HEK293 (cell line): ENCODE measurements around the gene SCIN.

Experiments
- IKZF3 ChIP-seq: fragments of 450-650 bp; IDR thresholded peaks from 2 replicates; pipeline ENCODE4 v1.5.0; 2018; ENCODE audit warnings: missing biosample characterization, mild to moderate bottlenecking, missing genetic modification characterization, moderate library complexity
- KLF1 ChIP-seq: fragments of 450-650 bp; formaldehyde crosslinking; IDR thresholded peaks from 2 replicates; pipeline ENCODE4 v1.5.1; 2016; ENCODE audit warnings: missing biosample characterization, missing genetic modification characterization
- KLF7 ChIP-seq: fragments of 450-650 bp; formaldehyde crosslinking; IDR thresholded peaks from 2 replicates; pipeline ENCODE4 v1.5.1; 2016; ENCODE audit warnings: missing biosample characterization, missing genetic modification characterization, borderline replicate concordance
- KLF8 ChIP-seq: fragments of 450-650 bp; formaldehyde crosslinking; IDR thresholded peaks from 2 replicates; pipeline ENCODE4 v1.5.1; 2016; ENCODE audit warnings: missing biosample characterization, missing genetic modification characterization
- OSR2 ChIP-seq: fragments of 450-650 bp; formaldehyde crosslinking; IDR thresholded peaks from 2 replicates; pipeline ENCODE4 v1.5.1; 2016; ENCODE audit warnings: missing biosample characterization, missing genetic modification characterization
- SETDB1 ChIP-seq: IDR thresholded peaks from one replicate; pipeline ENCODE4 v1.6.1; 2017; ENCODE audit warnings: mild to moderate bottlenecking, low read length, moderate library complexity, mixed read lengths; ENCODE audit not compliant: insufficient read length
- TCF7L2 ChIP-seq: IDR thresholded peaks from 2 replicates; pipeline ENCODE4 v1.6.1; 2011; ENCODE audit warnings: low read depth, mild to moderate bottlenecking, inconsistent platforms, low read length, moderate library complexity, borderline replicate concordance
- TRIM28 ChIP-seq: IDR thresholded peaks from 2 replicates; pipeline ENCODE4 v1.6.1; 2011; ENCODE audit warnings: low read length, control low read depth, borderline replicate concordance
- ZBTB17 ChIP-seq: fragments of 450-650 bp; formaldehyde crosslinking; IDR thresholded peaks from 2 replicates; pipeline ENCODE4 v1.5.1; 2016; ENCODE audit warnings: missing biosample characterization, missing genetic modification characterization
- ZBTB20 ChIP-seq: fragments of 450-650 bp; formaldehyde crosslinking; IDR thresholded peaks from 2 replicates; pipeline ENCODE4 v1.5.1; 2016; ENCODE audit warnings: missing biosample characterization, missing genetic modification characterization
- ZBTB21 ChIP-seq: fragments of 450-650 bp; formaldehyde crosslinking; IDR thresholded peaks from 2 replicates; pipeline ENCODE4 v1.5.1; 2017; ENCODE audit warnings: missing biosample characterization, missing genetic modification characterization
- ZNF138 ChIP-seq: fragments of 450-650 bp; formaldehyde crosslinking; IDR thresholded peaks from 2 replicates; pipeline ENCODE4 v1.5.1; 2016; ENCODE audit warnings: missing biosample characterization, missing genetic modification characterization, borderline replicate concordance
- ZNF214 ChIP-seq: fragments of 450-650 bp; formaldehyde crosslinking; IDR thresholded peaks from 2 replicates; pipeline ENCODE4 v1.5.1; 2017; ENCODE audit warnings: missing biosample characterization, mild to moderate bottlenecking, missing genetic modification characterization, borderline replicate concordance
- ZNF223 ChIP-seq: fragments of 450-650 bp; formaldehyde crosslinking; IDR thresholded peaks from 2 replicates; pipeline ENCODE4 v1.5.1; 2016; ENCODE audit warnings: missing biosample characterization, missing genetic modification characterization
- ZNF24 ChIP-seq: fragments of 450-650 bp; formaldehyde crosslinking; IDR thresholded peaks from 2 replicates; pipeline ENCODE4 v1.5.1; 2016; ENCODE audit warnings: missing biosample characterization, missing genetic modification characterization
- ZNF366 ChIP-seq: fragments of 450-650 bp; formaldehyde crosslinking; conservative IDR thresholded peaks from 2 replicates; pipeline ENCODE4 v1.5.1; 2016; ENCODE audit warnings: missing biosample characterization, missing genetic modification characterization
- ZNF423 ChIP-seq: fragments of 450-650 bp; formaldehyde crosslinking; IDR thresholded peaks from 2 replicates; pipeline ENCODE4 v1.5.1; 2016; ENCODE audit warnings: missing biosample characterization, missing genetic modification characterization
- ZNF473 ChIP-seq: fragments of 450-650 bp; formaldehyde crosslinking; IDR thresholded peaks from 2 replicates; pipeline ENCODE4 v1.5.1; 2017; ENCODE audit warnings: missing biosample characterization, missing genetic modification characterization
- ZNF48 ChIP-seq: fragments of 450-650 bp; formaldehyde crosslinking; IDR thresholded peaks from 2 replicates; pipeline ENCODE4 v1.5.1; 2016; ENCODE audit warnings: missing biosample characterization, missing genetic modification characterization
- ZNF529 ChIP-seq: fragments of 450-650 bp; formaldehyde crosslinking; IDR thresholded peaks from 2 replicates; pipeline ENCODE4 v1.5.1; 2017; ENCODE audit warnings: missing genetic modification characterization, missing biosample characterization; ENCODE audit not compliant: insufficient replicate concordance
- ZNF558 ChIP-seq: fragments of 450-650 bp; formaldehyde crosslinking; IDR thresholded peaks from 2 replicates; pipeline ENCODE4 v1.5.1; 2016; ENCODE audit warnings: missing biosample characterization, missing genetic modification characterization
- ZNF571 ChIP-seq: fragments of 450-650 bp; formaldehyde crosslinking; IDR thresholded peaks from 2 replicates; pipeline ENCODE4 v1.5.0; 2017; ENCODE audit warnings: missing biosample characterization, missing genetic modification characterization
- ZNF623 ChIP-seq: fragments of 450-650 bp; formaldehyde crosslinking; IDR thresholded peaks from 2 replicates; pipeline ENCODE4 v1.5.1; 2016; ENCODE audit warnings: missing biosample characterization, missing genetic modification characterization
- ZNF629 ChIP-seq: fragments of 450-650 bp; formaldehyde crosslinking; IDR thresholded peaks from 2 replicates; pipeline ENCODE4 v1.5.1; 2017; ENCODE audit warnings: missing biosample characterization, missing genetic modification characterization
- ZNF670 ChIP-seq: fragments of 450-650 bp; formaldehyde crosslinking; IDR thresholded peaks from 2 replicates; pipeline ENCODE4 v1.5.1; 2016; ENCODE audit warnings: missing biosample characterization, missing genetic modification characterization, low read depth
- ZNF747 ChIP-seq: fragments of 450-650 bp; formaldehyde crosslinking; IDR thresholded peaks from 2 replicates; pipeline ENCODE4 v1.5.1; 2016; ENCODE audit warnings: missing biosample characterization, missing genetic modification characterization
- ZNF76 ChIP-seq: fragments of 450-650 bp; formaldehyde crosslinking; IDR thresholded peaks from 2 replicates; pipeline ENCODE4; 2016; ENCODE audit warnings: low read depth, missing biosample characterization, missing genetic modification characterization, borderline replicate concordance
- ZNF792 ChIP-seq: fragments of 450-650 bp; formaldehyde crosslinking; IDR thresholded peaks from 2 replicates; pipeline ENCODE4 v1.5.1; 2016; ENCODE audit warnings: missing biosample characterization, missing genetic modification characterization
- TF ChIP-seq, protein P1 (sequence below): fragments of 450-650 bp; formaldehyde crosslinking; IDR thresholded peaks from 2 replicates; pipeline ENCODE4; 2016; ENCODE audit warnings: missing biosample characterization, missing genetic modification characterization
- TF ChIP-seq, protein P2 (sequence below): fragments of 450-650 bp; formaldehyde crosslinking; IDR thresholded peaks from 2 replicates; pipeline ENCODE4 v1.5.1; 2016; ENCODE audit warnings: missing biosample characterization, missing genetic modification characterization
- TF ChIP-seq, protein P3 (sequence below): fragments of 450-650 bp; formaldehyde crosslinking; conservative IDR thresholded peaks from 2 replicates; pipeline ENCODE4 v1.5.1; 2016; ENCODE audit warnings: low read depth, missing biosample characterization, missing genetic modification characterization
- TF ChIP-seq, protein P4 (sequence below): sonication (generic); formaldehyde crosslinking; IDR thresholded peaks from 2 replicates; pipeline ENCODE4 v1.8.1; 2022; ENCODE audit warnings: mild to moderate bottlenecking, moderate library complexity, missing genetic modification reagents
- TF ChIP-seq, protein P5 (sequence below): fragments of 450-650 bp; formaldehyde crosslinking; IDR thresholded peaks from 2 replicates; pipeline ENCODE4 v1.5.1; 2016; ENCODE audit warnings: missing biosample characterization, missing genetic modification characterization

The SCIN gene

DNA sequence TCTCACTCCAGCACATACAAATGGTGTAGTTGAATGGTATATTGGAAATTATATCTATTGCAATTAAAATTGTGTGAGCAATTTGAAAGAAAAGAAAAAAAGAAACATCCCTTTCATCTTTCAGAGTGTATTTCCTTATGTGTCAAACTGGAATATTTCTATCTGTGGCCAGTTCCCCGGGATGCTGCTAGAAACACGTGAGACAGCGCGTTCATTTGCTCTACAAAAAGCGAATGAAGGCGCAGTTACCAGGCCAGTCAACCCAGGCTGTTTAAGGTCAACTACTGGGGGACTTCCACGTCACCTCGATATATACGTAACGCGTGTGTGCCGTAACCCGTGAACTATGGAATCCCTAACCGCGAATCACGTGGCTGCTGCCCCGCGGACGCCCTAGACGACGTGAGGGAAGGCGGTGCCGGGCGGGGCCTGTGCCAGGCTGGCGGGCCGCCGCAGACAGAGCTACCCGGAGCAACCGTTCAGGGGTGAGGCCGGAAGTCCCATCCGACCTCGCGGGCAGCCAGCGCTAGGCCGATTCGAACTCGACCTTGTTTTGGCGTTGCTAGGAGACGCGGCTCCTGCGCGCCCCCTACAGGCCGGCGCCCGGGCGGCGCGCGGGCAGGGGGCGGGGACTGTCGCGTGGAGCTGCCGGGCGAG, 115.8 kb downstream of the SCIN start (continued):
- TF ChIP-seq IKZF3 (tag by site-specific recombination) (no peak), ZNF529 (no peak), ZNF629 (peak; percentile 93), ZBTB17 (tag by site-specific recombination) (peak; percentile 80), ZNF24 (tag by site-specific recombination) (0 out of 2 replicates have a peak, but pooled peaks have one; percentile 17), ZNF423 (tag by site-specific recombination) (no peak), ZNF48 (no peak), ZNF558 (tag by site-specific recombination) (no peak), SETDB1 (peak; percentile 73), KLF8 (tag by site-specific recombination) (peak; percentile 23; the same call in 1 of the 2 replicates), ZNF473 (tag by site-specific recombination) (no peak), OSR2 (tag by site-specific recombination) (0 out of 2 replicates have a peak, but pooled peaks have one; percentile 11), ZNF623 (tag by site-specific recombination) (no peak), ZNF76 (no peak), ZNF214 (tag by site-specific recombination) (no peak), ZNF138 (tag by site-specific recombination) (no peak), ZNF747 (tag by site-specific recombination) (no peak), ZBTB21 (tag by site-specific recombination) (peak; percentile 92), ZNF223 (tag by site-specific recombination) (no peak), TCF7L2 (no peak), ZBTB20 (tag by site-specific recombination) (no peak), TRIM28 (peak; percentile 53; the same call in 1 of the 2 replicates), ZNF792 (tag by site-specific recombination) (no peak), KLF1 (tag by site-specific recombination) (peak; percentile 76), ZNF670 (tag by site-specific recombination) (no peak), ZNF366 (tag by site-specific recombination) (no peak), KLF7 (peak; percentile 20; the same call in 1 of the 2 replicates), ZNF571 (tag by site-specific recombination) (no peak)
- TF ChIP-seq, protein P1, sequence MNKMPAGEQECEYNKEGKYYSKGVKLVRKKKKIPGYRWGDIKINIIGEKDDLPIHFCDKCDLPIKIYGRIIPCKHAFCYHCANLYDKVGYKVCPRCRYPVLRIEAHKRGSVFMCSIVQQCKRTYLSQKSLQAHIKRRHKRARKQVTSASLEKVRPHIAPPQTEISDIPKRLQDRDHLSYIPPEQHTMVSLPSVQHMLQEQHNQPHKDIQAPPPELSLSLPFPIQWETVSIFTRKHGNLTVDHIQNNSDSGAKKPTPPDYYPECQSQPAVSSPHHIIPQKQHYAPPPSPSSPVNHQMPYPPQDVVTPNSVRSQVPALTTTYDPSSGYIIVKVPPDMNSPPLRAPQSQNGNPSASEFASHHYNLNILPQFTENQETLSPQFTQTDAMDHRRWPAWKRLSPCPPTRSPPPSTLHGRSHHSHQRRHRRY (tag by site-specific recombination): no peak
- TF ChIP-seq, protein P2, sequence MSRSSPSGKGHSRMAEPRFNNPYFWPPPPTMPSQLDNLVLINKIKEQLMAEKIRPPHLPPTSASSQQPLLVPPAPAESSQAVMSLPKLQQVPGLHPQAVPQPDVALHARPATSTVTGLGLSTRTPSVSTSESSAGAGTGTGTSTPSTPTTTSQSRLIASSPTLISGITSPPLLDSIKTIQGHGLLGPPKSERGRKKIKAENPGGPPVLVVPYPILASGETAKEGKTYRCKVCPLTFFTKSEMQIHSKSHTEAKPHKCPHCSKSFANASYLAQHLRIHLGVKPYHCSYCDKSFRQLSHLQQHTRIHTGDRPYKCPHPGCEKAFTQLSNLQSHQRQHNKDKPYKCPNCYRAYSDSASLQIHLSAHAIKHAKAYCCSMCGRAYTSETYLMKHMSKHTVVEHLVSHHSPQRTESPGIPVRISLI (tag by site-specific recombination): no peak
- TF ChIP-seq, protein P3, sequence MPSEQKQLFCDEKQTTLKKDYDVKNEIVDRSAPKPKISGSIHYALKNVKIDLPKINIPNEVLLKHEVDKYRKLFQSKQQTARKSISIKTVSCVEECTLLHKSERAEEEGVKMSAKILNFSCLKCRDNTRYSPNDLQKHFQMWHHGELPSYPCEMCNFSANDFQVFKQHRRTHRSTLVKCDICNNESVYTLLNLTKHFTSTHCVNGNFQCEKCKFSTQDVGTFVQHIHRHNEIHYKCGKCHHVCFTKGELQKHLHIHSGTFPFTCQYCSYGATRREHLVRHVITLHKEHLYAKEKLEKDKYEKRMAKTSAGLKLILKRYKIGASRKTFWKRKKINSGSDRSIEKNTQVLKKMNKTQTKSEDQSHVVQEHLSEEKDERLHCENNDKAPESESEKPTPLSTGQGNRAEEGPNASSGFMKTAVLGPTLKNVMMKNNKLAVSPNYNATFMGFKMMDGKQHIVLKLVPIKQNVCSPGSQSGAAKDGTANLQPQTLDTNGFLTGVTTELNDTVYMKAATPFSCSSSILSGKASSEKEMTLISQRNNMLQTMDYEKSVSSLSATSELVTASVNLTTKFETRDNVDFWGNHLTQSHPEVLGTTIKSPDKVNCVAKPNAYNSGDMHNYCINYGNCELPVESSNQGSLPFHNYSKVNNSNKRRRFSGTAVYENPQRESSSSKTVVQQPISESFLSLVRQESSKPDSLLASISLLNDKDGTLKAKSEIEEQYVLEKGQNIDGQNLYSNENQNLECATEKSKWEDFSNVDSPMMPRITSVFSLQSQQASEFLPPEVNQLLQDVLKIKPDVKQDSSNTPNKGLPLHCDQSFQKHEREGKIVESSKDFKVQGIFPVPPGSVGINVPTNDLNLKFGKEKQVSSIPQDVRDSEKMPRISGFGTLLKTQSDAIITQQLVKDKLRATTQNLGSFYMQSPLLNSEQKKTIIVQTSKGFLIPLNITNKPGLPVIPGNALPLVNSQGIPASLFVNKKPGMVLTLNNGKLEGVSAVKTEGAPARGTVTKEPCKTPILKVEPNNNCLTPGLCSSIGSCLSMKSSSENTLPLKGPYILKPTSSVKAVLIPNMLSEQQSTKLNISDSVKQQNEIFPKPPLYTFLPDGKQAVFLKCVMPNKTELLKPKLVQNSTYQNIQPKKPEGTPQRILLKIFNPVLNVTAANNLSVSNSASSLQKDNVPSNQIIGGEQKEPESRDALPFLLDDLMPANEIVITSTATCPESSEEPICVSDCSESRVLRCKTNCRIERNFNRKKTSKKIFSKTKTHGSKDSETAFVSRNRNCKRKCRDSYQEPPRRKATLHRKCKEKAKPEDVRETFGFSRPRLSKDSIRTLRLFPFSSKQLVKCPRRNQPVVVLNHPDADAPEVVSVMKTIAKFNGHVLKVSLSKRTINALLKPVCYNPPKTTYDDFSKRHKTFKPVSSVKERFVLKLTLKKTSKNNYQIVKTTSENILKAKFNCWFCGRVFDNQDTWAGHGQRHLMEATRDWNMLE (tag by site-specific recombination): peak; percentile 67
- TF ChIP-seq, protein P4, sequence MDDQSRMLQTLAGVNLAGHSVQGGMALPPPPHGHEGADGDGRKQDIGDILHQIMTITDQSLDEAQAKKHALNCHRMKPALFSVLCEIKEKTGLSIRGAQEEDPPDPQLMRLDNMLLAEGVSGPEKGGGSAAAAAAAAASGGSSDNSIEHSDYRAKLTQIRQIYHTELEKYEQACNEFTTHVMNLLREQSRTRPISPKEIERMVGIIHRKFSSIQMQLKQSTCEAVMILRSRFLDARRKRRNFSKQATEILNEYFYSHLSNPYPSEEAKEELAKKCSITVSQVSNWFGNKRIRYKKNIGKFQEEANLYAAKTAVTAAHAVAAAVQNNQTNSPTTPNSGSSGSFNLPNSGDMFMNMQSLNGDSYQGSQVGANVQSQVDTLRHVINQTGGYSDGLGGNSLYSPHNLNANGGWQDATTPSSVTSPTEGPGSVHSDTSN: 0 out of 2 replicates have a peak, but pooled peaks have one; percentile 52
- TF ChIP-seq, protein P5, sequence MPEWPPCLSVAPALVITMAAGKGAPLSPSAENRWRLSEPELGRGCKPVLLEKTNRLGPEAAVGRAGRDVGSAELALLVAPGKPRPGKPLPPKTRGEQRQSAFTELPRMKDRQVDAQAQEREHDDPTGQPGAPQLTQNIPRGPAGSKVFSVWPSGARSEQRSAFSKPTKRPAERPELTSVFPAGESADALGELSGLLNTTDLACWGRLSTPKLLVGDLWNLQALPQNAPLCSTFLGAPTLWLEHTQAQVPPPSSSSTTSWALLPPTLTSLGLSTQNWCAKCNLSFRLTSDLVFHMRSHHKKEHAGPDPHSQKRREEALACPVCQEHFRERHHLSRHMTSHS (tag by site-specific recombination): no peak
